NCI-H1694 treated with DMSO at 0.1 percent for 48 hours (cell line): ENCODE measurements around the gene SREK1IP1.

Source experiments
- DNase-seq: peaks from one replicate; lab custom pipeline; 2025; lab: John Stamatoyannopoulos, UW

The SREK1IP1 gene

DNA sequence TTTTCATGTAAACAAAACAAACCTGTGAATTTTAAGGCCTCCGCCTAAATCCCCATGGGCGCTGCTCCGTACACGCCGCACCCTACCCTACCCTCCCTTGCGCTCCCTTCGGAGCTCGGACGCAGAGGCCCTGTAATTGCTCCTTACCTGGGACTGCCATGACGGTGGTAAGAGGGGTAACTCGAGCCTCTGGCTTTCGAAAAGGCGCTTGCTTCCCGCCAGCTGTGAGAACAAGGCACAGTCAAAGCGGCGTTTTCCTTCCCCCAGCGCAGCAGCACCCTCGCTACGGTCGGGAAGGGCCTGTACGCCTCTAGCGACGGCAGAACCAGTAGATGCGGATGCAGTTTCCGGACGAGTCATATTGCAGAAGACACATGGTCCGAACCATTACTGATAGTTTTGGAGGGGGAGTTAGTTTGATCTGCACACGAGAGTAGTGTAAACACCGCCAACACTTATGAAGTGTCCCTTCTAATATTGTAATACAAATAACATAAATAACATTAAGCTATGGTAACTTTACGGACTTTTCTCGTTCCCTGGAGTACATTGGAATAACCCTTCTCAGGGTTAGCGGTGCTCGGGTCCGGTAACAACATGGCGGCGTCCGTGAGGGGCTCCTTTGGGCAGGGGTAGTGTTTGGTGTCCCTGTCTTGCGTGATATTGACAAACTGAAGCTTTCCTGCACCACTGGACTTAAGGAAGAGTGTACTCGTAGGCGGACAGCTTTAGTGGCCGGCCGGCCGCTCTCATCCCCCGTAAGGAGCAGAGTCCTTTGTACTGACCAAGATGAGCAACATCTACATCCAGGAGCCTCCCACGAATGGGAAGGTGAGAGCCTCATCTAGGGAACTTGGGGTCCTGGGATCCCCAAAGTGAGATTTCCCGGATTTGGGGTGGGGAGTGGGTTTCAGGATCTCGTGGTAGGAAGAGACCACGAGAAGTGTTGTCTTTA is at the start of gene SREK1IP1, which contains the start of gene CWC27:
SREK1IP1 (minus strand) TSS at position 334 of the 955 bp plus-strand sequence; CDS start at position 160, 174 bp downstream.
CWC27 (plus strand) TSS at position 573 of the 955 bp plus-strand sequence; CDS start at position 790, 217 bp downstream.
- peak; percentile 82 for DNase-seq

DNA sequence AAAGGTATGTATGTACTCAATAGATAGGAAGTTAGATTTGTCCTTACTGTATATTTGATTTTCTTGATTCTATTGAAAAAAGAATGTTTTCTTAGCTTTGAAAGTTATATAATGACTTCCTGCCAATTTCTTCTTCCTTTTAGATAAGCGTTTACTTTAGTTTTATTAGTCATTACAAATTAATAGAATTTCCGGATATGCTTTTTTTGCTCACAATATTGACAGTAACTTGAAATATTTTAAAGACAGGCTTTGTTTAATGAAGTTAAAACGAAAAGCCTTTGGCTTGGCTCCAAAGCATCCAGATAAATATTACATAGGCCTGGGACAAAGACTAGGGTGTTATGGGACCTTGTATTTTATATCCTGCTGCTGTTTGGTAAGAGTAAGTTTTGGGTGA is 49.8 kb upstream of the SREK1IP1 start:
- no peak for DNase-seq

DNA sequence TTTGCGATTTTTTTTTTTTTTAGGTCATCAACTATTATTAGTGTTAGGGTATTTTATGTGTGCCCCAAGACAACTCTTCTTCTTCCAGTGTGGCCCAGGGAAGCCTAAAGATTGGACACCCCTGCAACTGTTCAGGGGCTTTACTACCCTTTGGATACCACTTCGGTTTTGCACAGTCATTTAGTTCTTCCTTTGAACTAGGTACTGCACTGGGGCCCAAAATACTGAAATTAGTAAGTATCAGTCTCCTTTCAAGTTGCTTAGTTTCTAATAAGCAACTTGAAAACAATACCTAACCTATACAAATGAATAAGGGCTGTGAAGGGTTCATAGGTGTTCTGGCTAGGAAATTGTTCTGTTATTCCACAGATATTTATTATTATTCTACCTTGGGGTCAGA is 45.6 kb upstream of the SREK1IP1 start:
- no peak for DNase-seq

DNA sequence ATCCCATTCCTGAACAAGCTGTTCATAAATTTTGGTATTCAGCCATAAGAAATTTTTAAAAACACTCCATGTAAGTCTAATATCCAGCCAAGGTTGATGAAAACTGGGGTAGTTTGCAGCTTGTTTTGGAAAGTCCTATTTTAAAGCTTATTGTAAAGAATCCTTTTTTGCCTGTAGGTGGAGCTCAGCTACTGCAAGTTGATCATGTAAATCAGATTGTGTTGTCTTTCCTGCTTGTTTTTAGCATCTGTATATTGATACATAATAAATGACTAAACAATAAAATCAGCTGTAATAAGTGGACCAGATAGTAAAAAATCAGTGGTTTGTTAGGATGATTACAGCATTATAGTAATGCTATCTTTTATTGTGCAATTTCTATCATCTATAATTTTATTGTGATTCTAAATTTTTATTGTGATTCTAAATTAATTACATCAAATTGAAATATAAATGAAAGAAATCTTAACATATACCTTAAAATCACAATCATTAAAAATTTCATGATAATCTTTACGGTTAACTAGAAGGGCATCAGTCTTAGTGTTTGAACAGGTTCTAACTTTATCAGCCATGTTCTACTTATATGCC is 42.7 kb upstream of the SREK1IP1 start:
- DNase-seq: peak; percentile 47

DNA sequence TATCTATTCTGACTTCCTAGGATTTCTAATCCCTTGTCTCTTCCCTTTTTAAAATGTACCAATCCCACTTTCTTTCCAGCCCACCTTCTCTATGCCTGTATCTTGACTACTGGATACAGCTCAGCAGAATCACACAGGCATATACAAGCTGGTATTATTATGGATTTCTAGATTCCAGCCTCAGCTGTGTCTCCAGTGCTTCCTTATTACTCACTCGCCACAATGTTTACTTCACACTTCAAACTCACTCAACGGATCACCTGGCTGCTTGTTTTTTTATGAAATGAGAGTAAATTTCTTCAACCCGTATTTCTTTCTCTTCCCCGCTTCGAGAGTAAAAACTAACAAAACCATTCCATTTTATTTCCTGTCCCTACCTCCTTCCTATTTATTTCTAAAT is 39.0 kb upstream of the SREK1IP1 start:
- DNase-seq: no peak

DNA sequence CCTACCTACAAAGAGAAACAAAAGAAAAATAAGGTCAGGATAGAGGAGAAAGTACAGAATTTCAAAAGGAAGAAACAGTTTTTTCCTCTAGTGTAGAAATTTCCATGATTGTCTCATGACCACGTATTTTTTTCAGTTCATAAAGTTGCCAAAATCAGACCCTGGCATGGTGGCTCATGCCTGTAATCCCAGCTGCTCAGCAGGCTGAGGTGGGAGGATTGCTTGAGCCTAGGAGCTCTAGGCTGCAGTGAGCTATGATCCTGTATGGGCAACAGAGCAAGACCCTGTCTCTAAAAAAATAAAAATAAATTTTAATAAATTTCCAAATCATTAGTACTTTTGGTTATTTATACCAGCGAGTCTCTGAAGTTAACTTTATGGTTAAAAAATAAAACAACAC is 38.0 kb upstream of the SREK1IP1 start:
- no peak for DNase-seq

DNA sequence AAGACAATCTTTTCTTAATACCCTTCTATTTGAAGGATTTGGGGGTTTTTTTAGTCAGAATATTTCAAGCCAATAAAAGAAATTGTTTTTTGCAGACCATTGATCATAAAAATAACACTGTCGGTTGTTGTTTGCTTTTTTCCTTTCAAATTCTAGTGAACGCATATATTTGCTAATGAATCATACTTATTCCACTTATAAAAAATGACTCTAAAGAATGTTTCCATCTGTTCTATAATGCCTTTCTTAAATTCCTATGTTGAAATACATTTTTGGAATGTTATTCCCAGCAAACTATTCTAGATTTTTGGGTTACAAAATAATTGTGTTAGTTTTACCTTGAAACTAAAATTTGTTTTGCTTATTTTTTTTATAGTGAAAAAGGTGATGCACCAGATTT is 32.4 kb upstream of the SREK1IP1 start:
- DNase-seq: no peak

DNA sequence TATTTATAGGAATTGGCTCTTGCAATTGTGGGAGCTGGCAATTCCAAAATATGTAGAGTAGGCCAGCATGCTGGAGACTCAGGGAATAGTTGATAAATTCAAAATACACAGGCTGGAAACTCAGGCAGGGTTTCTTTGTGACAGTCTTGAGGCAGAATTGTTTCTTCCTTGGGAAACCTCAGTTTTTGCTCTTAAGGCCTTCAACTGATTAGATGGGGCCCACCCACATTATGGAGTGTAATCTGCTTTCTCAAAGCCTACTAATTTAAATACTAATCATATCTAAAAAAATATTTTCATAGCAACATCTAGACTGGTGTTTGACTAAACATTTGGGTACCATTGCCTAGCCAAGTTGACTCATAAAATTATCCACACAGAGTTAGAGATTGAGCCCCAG is 27.8 kb upstream of the SREK1IP1 start:
- DNase-seq: no peak

DNA sequence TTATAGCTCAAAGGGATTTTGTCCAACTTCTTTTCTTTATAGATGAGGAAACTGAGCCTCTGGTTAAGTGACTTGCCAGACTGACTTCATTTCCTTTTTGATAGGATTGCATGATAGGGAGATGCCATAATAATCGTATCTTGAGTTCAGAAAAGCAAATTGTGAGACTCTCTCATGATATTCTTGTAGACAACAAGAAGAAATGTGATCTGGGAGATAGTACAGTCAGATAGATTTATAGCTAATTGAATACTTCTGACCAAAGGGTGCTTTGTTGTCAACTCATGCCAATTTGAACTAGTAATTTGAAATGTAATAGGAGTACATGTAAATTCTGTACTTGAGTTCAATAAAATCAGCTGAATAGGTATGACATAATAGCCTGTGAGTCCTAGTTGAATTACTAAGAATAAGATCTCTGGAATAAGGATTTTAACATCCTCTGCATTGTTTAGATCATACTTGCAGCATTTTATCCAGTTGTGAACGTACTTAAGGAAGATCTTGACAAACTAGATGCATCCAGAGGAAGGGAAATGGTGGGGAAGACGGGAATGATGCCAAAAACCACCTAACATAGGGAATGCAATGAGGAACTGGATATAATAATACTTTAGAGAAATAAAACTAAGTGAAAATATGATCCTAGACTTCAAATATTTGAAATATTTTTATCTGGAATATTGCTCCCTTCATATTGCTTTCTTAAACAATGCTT is 25.7 kb upstream of the SREK1IP1 start:
- no peak for DNase-seq

DNA sequence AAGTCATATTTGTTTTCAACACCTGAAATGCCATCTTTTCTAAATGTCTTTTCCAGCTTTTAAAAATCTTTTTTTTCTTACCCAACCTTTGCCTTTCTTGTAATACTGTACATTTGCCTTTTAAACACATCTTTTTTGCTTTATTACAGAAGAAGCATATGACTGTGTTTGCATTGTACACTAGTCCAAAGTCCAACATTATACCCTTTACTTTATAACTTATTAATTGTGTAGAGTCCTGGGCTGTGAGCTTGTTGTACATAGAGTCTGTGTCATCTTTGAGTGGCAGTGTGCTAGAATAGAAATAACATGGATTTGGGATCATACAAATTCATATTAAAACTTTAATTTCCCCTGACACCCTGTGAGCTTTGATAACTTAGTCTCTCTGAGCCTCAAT is 24.0 kb upstream of the SREK1IP1 start:
- no peak for DNase-seq

DNA sequence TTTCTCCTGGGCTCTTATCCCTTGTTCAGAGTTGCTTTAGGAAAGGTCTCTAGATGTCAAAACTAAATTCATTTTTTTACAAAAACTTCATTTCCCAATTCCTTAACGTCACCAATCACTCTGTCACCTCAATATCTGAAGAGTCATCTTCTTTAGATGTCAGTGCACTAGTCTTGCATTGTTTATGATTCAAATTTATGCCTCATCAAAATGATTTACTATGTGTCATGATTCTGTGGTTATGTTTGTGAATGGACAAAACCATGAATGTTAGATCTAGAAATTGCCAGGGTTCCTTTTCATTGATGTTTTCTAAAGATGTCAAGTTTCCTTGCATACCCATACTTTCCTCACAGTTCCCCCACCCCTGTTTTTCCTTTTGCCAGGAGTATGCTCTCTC is 21.7 kb upstream of the SREK1IP1 start:
- no peak for DNase-seq

DNA sequence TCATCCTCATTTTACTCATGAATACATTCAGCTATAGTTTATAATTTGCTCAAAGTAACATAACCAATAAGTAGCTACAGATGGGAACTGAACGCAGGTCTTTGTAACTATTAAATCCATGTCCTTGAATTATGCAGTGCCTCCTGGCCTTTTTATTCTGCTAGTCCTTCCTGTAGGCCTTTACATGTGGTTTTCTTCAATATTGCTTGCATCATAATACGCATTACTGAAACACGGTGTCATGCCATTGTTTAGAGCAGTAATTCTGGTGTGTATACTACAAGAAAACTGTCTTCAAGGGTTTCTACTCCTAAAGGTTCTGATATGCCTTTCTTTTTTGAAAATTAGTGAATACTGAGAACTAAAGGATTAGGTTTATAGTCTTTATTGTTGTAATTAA is 21.0 kb upstream of the SREK1IP1 start:
- DNase-seq: no peak

DNA sequence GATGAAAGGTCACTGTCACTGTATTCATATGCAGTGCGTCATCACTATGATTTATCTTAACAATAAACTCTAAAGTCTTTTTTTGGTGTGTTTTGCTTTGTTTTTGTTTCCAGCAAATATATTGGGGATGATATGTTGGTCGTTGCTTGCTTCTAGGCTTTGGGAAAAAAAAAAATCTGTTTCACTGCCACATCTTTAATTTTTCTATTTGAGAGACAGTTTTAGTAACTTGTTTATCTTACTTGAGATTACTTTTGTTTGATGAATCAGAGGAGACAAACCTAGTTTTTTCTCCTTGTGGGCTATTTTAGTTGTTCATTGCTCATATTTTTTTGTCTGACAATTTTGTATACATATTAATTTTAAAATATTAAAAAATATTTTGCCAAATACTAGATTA is 19.7 kb upstream of the SREK1IP1 start:
- no peak for DNase-seq

DNA sequence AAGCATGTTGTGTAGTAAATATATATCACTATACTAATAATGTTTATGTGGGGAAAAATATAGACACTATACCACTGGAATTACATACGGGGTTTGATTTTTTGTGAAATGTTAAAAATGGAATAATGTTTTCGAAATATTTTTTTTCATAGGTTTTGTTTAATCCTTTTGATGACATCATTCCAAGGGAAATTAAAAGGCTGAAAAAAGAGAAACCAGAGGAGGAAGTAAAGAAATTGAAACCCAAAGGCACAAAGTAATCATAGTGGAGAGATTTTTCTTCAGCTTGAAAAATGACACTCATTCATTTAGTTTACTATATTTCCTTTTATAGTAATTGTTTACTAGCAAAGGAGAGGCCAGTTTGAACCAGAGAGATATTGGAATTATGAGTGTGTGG is 17.9 kb upstream of the SREK1IP1 start:
- no peak for DNase-seq

DNA sequence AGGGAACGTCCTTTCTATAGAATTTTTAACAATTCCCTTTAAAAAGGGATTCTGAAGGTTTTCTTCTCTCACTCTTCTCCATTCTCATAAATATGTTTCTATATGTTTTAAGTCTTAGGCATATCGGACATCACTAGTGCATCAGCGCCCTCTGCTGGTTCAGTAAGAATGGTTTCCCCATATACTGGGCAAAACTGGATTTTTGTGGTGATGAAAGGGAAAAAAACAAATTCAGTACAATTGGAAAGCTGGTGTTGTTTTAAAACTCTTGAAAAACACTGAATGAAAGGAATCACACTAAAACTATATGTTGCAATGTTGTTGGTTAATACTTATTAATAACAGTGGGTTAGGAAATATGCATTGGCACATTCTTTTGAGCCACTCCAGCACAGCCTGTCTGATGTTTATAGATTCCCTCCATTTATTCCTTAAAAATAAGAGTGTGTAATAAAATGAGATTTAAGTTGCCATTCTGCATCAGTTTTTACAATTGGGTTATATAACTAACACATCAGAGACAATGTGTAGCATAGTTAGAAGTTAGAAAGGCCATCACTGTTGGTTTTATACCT is 16.0 kb upstream of the SREK1IP1 start:
- DNase-seq: peak; percentile 58

DNA sequence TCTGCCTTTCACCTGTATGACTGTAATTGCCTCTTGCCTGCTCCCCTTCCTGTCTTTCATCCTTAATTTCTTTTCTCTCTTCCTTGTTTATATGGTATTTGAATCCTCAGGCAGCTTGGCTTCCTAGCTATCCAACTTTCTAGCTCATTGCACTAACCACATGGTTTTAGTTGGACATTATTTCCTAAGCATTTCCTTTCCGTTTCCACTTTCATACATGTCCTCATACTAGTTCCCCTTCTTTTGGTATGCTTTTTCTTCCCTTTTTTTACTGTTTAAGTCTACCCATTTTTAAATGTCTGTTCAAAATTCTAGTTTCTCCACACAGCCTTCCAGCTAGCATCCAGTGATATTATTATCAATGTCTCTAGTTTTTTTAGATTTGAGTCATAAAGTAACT is 6.8 kb upstream of the SREK1IP1 start:
- DNase-seq: no peak

DNA sequence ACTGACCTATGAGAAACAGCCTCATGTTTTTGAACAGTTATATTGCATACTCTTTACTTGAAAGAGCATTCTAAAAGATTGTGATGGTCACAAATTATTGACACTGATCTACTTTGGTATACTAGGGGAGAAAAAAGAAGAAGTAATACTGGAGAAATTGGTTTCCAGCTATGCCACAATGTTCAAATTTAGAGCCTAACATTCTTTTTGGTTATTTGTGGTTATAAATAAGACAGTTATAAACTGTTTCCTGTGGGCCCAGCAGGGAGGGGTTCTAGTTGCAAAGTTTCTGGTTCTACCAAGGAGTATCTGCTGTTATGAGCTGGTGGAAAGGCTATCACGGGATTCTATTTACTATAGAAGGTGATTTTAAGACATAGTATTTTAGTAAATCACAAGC is 5.0 kb upstream of the SREK1IP1 start:
- DNase-seq: no peak

DNA sequence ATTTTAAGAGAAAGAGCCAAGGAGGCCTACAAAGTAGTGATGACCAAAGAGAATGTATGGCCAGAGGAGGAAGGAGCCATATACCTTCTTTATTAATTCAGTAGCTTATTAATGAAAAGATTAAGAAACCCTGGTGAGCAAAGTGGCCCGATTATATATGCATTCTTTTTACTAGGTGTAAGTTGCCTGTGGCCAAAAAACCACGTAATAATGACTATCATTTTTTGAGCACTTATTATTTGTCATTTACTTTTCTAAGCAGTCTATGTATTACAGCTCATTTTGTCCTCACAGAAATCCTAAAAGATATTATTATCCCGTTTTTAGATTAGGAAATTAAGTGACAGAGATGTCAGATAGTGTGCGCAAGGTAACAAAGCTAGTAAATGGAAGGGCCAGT is 3.2 kb upstream of the SREK1IP1 start:
- no peak for DNase-seq

DNA sequence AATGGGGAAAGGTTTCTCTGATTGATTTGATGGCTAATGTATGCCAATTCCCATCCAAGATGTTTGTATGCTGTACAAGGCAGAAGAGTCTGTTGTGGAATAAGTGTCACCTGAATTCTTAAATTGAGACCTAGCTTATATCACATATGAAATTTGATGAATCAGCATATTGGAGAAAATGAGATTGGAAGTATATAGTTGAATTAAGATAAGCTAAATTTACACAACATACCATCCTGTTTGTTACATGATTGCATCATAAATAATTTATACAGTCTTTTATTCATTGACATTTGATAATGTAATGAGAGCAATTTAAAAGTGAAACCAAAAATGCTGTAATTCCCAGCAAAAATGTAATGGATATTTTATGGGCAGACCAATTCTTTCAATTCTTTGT is 1.4 kb upstream of the SREK1IP1 start:
- no peak for DNase-seq

DNA sequence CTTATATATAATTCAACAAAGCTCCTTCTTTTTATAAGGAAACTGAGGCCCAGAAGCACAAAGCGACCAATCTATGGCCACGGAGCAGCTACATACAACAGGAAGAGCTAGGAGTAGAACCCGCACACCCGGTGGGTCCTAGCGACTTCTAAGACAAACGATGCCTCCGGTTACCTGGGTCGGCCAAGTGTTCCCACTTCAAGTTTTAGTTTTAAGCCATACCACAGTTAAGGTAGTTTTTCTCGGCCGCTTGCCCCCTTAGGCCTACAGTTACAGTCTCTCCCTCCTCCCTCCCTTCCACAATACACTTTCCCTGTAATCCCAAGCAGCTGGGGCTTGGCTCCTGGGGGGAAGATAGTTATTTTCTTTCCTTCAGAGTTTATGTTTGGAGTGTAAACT is 533 bp downstream of the SREK1IP1 start:
- no peak for DNase-seq

DNA sequence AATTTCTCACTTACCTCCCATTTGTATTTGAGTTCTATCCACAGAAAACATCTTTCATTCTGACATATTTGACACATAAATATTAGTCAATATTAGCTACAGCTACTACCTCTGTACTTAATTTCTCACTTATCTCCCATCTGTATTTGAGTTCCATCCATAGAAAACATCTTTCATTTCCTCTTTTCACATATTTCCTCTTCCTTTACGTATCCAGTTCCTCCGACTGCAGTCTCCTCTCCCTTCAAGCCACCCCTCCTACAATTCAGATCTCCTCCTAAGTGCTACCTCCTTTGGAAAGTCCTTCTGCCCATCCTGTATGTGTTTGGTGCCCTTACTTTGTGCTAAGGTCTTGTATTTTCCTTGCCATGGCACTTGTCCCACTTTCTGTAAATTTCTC is 1.6 kb downstream of the SREK1IP1 start:
- no peak for DNase-seq

DNA sequence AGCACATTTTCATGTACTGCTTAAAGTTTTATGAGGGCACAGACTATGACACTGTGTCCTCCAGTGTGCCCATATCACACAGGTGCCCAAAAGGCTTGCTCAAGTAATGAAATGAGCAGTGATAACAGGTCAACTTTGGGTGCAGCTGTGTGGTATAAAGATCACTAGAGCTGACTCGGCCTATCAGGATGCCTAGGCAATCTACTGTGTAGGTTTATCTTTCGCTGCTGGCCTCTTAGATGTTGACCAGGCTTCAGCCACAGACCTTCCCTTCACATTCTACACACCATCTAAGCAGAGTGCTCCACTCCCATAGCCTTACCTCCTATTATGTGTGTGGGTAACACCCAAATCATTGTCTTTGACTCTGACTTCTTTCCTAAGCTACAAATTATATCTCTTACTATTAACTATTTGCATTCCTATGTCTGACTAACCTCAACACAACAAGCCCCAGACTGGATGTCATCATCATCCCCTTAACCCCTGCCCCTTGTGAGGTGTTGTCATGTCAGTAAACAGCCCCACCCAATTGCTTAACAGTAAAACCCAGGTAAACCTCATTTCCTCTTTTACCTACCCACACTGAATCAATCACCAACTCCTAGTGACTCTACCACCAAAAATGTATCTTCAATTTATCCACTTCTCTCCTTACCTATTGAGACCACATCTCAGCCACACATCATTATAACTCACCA is 2.5 kb downstream of the SREK1IP1 start:
- no peak for DNase-seq
